ENCODE data around the gene SLC22A12.

Gene SLC22A12

GRCh38 chr11:64586366-64586765, 4.7 kb upstream of the SLC22A12 start:
- Mint-ChIP-seq H3K9me3 (peaks cover 16% of the 10 kb centered on the region), H3K4me3 (no peak overlapping the region), H3K27ac (no peak overlapping the region), H3K4me1 (no peaks in the 10 kb centered on the region), H3K36me3 (ENCODE audit: low read depth) (no peaks in the 10 kb centered on the region), H3K27me3 (ENCODE audit: low read depth) (peaks cover 20% of the 10 kb centered on the region)
- TF ChIP-seq CTCF (IDR thresholded peaks at IDR 0.05; ENCODE audit: unreplicated experiment in 3 of 3): no peak

- Mint-ChIP-seq H3K27me3 (ENCODE audit: low read depth) (peaks cover 16% of the 10 kb centered on the region), H3K9me3 (peaks cover 16% of the 10 kb centered on the region), H3K4me1 (no peaks in the 10 kb centered on the region), H3K36me3 (ENCODE audit: low read depth) (no peaks in the 10 kb centered on the region), H3K27ac (no peak overlapping the region), H3K4me3 (no peak overlapping the region)
- TF ChIP-seq CTCF (IDR thresholded peaks at IDR 0.05; ENCODE audit: unreplicated experiment in 3 of 3): no peak
These were observed 2.3 kb upstream of the SLC22A12 start for GRCh38 chr11:64588701-64589100.

DNA sequence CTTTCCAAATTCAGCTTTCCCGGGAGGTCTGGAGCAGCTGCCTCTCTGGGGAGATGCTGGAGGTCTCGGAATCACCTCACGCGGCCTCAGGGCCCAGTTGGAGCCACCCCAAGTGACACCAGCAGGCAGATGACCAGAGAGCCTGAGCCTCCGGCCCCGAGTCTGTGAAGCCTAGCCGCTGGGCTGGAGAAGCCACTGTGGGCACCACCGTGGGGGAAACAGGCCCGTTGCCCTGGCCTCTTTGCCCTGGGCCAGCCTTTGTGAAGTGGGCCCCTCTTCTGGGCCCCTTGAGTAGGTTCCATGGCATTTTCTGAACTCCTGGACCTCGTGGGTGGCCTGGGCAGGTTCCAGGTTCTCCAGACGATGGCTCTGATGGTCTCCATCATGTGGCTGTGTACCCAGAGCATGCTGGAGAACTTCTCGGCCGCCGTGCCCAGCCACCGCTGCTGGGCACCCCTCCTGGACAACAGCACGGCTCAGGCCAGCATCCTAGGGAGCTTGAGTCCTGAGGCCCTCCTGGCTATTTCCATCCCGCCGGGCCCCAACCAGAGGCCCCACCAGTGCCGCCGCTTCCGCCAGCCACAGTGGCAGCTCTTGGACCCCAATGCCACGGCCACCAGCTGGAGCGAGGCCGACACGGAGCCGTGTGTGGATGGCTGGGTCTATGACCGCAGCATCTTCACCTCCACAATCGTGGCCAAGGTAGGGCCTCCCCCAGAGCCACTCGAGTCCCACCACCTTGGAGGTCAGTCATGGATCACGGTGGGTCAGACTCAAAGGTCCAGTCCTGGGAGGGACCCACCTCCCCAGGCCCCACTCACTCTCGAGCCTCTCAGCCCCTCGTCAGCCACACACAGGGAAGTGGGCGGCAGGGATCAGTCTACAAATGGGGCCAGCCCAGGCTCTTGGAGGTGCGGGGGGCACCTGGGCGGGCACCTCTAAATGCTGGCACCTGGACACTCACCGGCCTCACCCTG, 525 bp downstream of the SLC22A12 start:
- H3K27ac Mint-ChIP-seq: peak overlapping the region in 1 of 3 experiments; percentile 31
- H3K27me3 Mint-ChIP-seq (ENCODE audit: low read depth): peaks cover 6% of the 10 kb centered on the region
- H3K9me3 Mint-ChIP-seq: peaks cover 16% of the 10 kb centered on the region
- no peaks in the 10 kb centered on the region for H3K36me3 Mint-ChIP-seq (ENCODE audit: low read depth)
- H3K4me3 Mint-ChIP-seq: no peak overlapping the region
- no peaks in the 10 kb centered on the region for H3K4me1 Mint-ChIP-seq
- TF ChIP-seq CTCF (IDR thresholded peaks at IDR 0.05; ENCODE audit: unreplicated experiment in 3 of 3): no peak

DNA sequence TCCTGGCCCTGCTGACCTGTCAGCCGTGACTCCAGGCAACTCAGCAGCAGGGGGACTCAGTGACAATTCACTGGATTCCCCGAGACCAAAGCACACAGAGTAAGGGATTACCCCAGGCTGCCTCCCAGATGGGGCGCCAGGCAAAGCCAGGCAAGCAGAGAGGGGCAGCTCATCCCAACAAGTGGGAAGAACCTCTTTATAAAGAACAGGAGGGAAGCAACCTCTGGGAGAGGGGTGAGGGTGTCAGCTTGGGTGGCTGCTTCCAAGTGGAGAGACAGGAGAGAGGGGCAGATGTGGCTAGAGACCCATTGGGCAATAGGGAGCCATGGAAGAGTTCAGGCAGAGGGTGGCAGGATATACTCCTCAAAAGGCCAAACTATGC, 1.2 kb downstream of the SLC22A12 start:
- no peak overlapping the region for H3K4me3 Mint-ChIP-seq
- peaks cover 6% of the 10 kb centered on the region for H3K27me3 Mint-ChIP-seq (ENCODE audit: low read depth)
- no peaks in the 10 kb centered on the region for H3K4me1 Mint-ChIP-seq
- TF ChIP-seq CTCF (IDR thresholded peaks at IDR 0.05; ENCODE audit: unreplicated experiment in 3 of 3): no peak
- H3K27ac Mint-ChIP-seq: no peak overlapping the region
- peaks cover 16% of the 10 kb centered on the region for H3K9me3 Mint-ChIP-seq
- no peaks in the 10 kb centered on the region for H3K36me3 Mint-ChIP-seq (ENCODE audit: low read depth)

GRCh38 chr11:64592656-64593055, 1.6 kb downstream of the SLC22A12 start:
- no peak for TF ChIP-seq CTCF (IDR thresholded peaks at IDR 0.05; ENCODE audit: unreplicated experiment in 3 of 3)
- peaks cover 16% of the 10 kb centered on the region for H3K9me3 Mint-ChIP-seq
- H3K27me3 Mint-ChIP-seq (ENCODE audit: low read depth): peaks cover 6% of the 10 kb centered on the region
- H3K4me3 Mint-ChIP-seq: no peak overlapping the region
- no peaks in the 10 kb centered on the region for H3K36me3 Mint-ChIP-seq (ENCODE audit: low read depth)
- no peak overlapping the region for H3K27ac Mint-ChIP-seq
- no peaks in the 10 kb centered on the region for H3K4me1 Mint-ChIP-seq
